NOMO-1 treated with dmso at 0.1 percent for 144 hours (cell line): ENCODE data around the gene FCHO2.

Source experiments
- DNase-seq: peaks from one replicate; lab custom pipeline; 2025; ENCODE audit not compliant: unreplicated experiment; lab: John Stamatoyannopoulos, UW

The FCHO2 gene

GRCh38 chr5:73028991-73029595 is 73.3 kb downstream of the FCHO2 start:
- DNase-seq: no peak

- DNase-seq: no peak
Observed at GRCh38 chr5:73030531-73030930, 74.7 kb downstream of the FCHO2 start.

- DNase-seq: no peak
Observed at GRCh38 chr5:73030995-73031394, 75.2 kb downstream of the FCHO2 start.

GRCh38 chr5:73031839-73032238 is 76.0 kb downstream of the FCHO2 start:
- no peak for DNase-seq

- DNase-seq: no peak
Observed at GRCh38 chr5:73032635-73033034, 76.8 kb downstream of the FCHO2 start.

GRCh38 chr5:73037545-73037944 is 81.7 kb downstream of the FCHO2 start:
- no peak for DNase-seq

- DNase-seq: no peak
Observed at GRCh38 chr5:73039082-73039481, 83.2 kb downstream of the FCHO2 start.

- no peak for DNase-seq
Observed at GRCh38 chr5:73042993-73043392, 87.2 kb downstream of the FCHO2 start.

- no peak for DNase-seq
Observed at GRCh38 chr5:73044546-73044945, 88.7 kb downstream of the FCHO2 start.

- no peak for DNase-seq
Observed at GRCh38 chr5:73045623-73046022, 89.8 kb downstream of the FCHO2 start.

GRCh38 chr5:73061593-73061992 is 105.8 kb downstream of the FCHO2 start:
- DNase-seq: no peak

GRCh38 chr5:73066466-73066865 is 110.6 kb downstream of the FCHO2 start:
- no peak for DNase-seq

- DNase-seq: no peak
Observed at GRCh38 chr5:73067213-73067612, 111.4 kb downstream of the FCHO2 start.

GRCh38 chr5:73081093-73081492 is 125.3 kb downstream of the FCHO2 start:
- no peak for DNase-seq

- DNase-seq: no peak
Observed at GRCh38 chr5:73088026-73088425, 132.2 kb downstream of the FCHO2 start.

- no peak for DNase-seq
Observed at GRCh38 chr5:73093943-73094342, 138.1 kb downstream of the FCHO2 start.

GRCh38 chr5:73094415-73094814 is 138.6 kb downstream of the FCHO2 start:
- DNase-seq: no peak

GRCh38 chr5:73095564-73096238 is 139.9 kb downstream of the FCHO2 start:
- DNase-seq: no peak

GRCh38 chr5:73096239-73096575 is 140.4 kb downstream of the FCHO2 start:
- no peak for DNase-seq

GRCh38 chr5:73097740-73098139 is 141.9 kb downstream of the FCHO2 start:
- no peak for DNase-seq

- no peak for DNase-seq
Observed at GRCh38 chr5:73100109-73100508, 144.3 kb downstream of the FCHO2 start.

- DNase-seq: no peak
Observed at GRCh38 chr5:73103870-73104299, 148.0 kb downstream of the FCHO2 start.

GRCh38 chr5:73104326-73104725 is 148.5 kb downstream of the FCHO2 start:
- no peak for DNase-seq
